HepG2 (cell line): Measurements from ENCODE around the gene NLGN2. TPM values are rescaled to one million over a fixed set of nuclear protein-coding genes. Genes with fewer than 3 reads are reported as not detected.

Source experiments
- ATAC-seq: fragments of 200-7000 bp; cut with Tn5 transposase; 3 replicates; pipeline ENCODE4 v1.9.1; 2020; ENCODE audit warnings: mild to moderate bottlenecking, moderate library complexity
- BruUV-seq: library from RNA; stranded (reverse); fragments of 400-500 nt; replicated peaks from 2 replicates; lab custom pipeline; 2021; lab: Mats Ljungman, UMichigan
- CTCF ChIA-PET: fragments of 300-600 bp; formaldehyde crosslinking; extraction: SDS; loops from one replicate; lab custom pipeline; 2021; ENCODE audit warnings: low total read pairs, inconsistent platforms, low intra/inter-chr PET ratio; lab: Yijun Ruan, JAX
- POLR2A ChIA-PET: fragments of 350-600 bp; sonication (Branson Sonifier 250); formaldehyde crosslinking; loops from one replicate; lab custom pipeline; 2020; ENCODE audit warnings: antibody characterized with exemption, inconsistent platforms; lab: Yijun Ruan, JAX
- DNase-seq: peaks from one replicate; pipeline ENCODE4 v3.0.0-alpha.2; 2015; ENCODE audit warnings: low spot score
- FAIRE-seq: peaks from 3 replicates; lab custom pipeline; 2011; peaks lifted over from hg19 to GRCh38; lab: Jason Lieb, UNC
- H2AFZ ChIP-seq: one replicate; pipeline ENCODE4 v1.6.1; 2011; ENCODE audit warnings: low read length, inconsistent platforms
- H3K27ac ChIP-seq: fragments of 300-600 bp; 3 replicates; pipeline ENCODE4 v1.8.0; 2011; ENCODE audit warnings: mixed run types, mild to moderate bottlenecking, mixed read lengths, low read length, inconsistent platforms; ENCODE audit not compliant: insufficient read depth; ENCODE audit errors: extremely low read length
- H3K27me3 ChIP-seq, 2 experiments: fragments of 200-600 bp in 1 of 2; 2 replicates in 1 of 2; 3 replicates in 1 of 2; pipeline versions ENCODE4 v1.6.0 to v1.8.0; 2011; ENCODE audit warnings: low read length in 2 of 2, mild to moderate bottlenecking in 2 of 2, moderate library complexity in 2 of 2, inconsistent platforms in 1 of 2; ENCODE audit not compliant: insufficient read depth in 2 of 2, control insufficient read depth in 1 of 2
- H3K36me3 ChIP-seq, 2 experiments: fragments of 200-600 bp in 1 of 2; replicated peaks in 1 of 2; 2 replicates in 1 of 2; 3 replicates in 1 of 2; pipeline versions ENCODE4 v1.5.1 to v1.8.0; 2011; ENCODE audit warnings: low read length in 2 of 2, inconsistent platforms in 1 of 2; ENCODE audit not compliant: insufficient read depth in 2 of 2, control insufficient read depth in 1 of 2
- H3K4me1 ChIP-seq: 2 replicates; pipeline ENCODE4 v1.5.1; 2012; ENCODE audit warnings: low read length, inconsistent platforms; ENCODE audit not compliant: insufficient read depth
- H3K4me2 ChIP-seq: 2 replicates; pipeline ENCODE4 v1.6.0; 2011; ENCODE audit warnings: low read depth, low read length, inconsistent platforms
- H3K4me3 ChIP-seq, 3 experiments: fragments of 200-600 bp in 1 of 3; sonication (generic), shearing (Covaris generic) in 1 of 3; replicated peaks in 1 of 3; 2 replicates each; pipeline ENCODE4 v1.5.1; 2011 to 2016; ENCODE audit warnings: low read length in 3 of 3, inconsistent platforms in 2 of 3, low read depth in 2 of 3, mild to moderate bottlenecking in 2 of 3, control low read depth in 1 of 3, mixed read lengths in 1 of 3; ENCODE audit not compliant: insufficient read depth in 1 of 3
- H3K79me2 ChIP-seq: one replicate; pipeline ENCODE4 v1.6.1; 2011; ENCODE audit warnings: low read length, inconsistent platforms; ENCODE audit not compliant: insufficient read depth
- H3K9ac ChIP-seq: 2 replicates; pipeline ENCODE4 v1.6.0; 2011; ENCODE audit warnings: mild to moderate bottlenecking, low read depth, low read length, inconsistent platforms; ENCODE audit not compliant: insufficient read depth
- H3K9me3 ChIP-seq: 2 replicates; pipeline ENCODE4 v1.5.1; 2012; ENCODE audit warnings: mild to moderate bottlenecking, low read length
- H4K20me1 ChIP-seq: 2 replicates; pipeline ENCODE4 v1.6.0; 2011; ENCODE audit warnings: inconsistent platforms, mild to moderate bottlenecking, low read length, moderate library complexity; ENCODE audit not compliant: insufficient read depth
- ATF7-NPFF ChIP-seq: sonication (generic); formaldehyde crosslinking; IDR thresholded peaks from 2 replicates; pipeline ENCODE4 v1.8.1; 2023; ENCODE audit warnings: mild to moderate bottlenecking, low read depth, missing genetic modification reagents, moderate library complexity
- EEA1 ChIP-seq: sonication (generic); formaldehyde crosslinking; IDR thresholded peaks from 2 replicates; pipeline ENCODE4 v1.5.1; 2020; ENCODE audit warnings: mild to moderate bottlenecking, missing genetic modification reagents, borderline replicate concordance
- EHMT2 ChIP-seq: fragments of 200-600 bp; sonication (generic); IDR thresholded peaks from 2 replicates; pipeline ENCODE4 v1.7.0; 2017; ENCODE audit warnings: antibody characterized with exemption, low read depth, low read length, borderline replicate concordance
- FOXA1 ChIP-seq, 2 experiments: fragments of 450-650 bp in 1 of 2; sonication (generic) in 1 of 2; formaldehyde crosslinking in 1 of 2; IDR thresholded peaks; 2 replicates each; pipeline versions ENCODE4 v1.4.0 to v1.6.1; 2016 to 2020; ENCODE audit warnings: missing genetic modification reagents in 1 of 2
- IRX3 ChIP-seq: sonication (generic); formaldehyde crosslinking; IDR thresholded peaks from 2 replicates; pipeline ENCODE4 v1.8.1; 2023; ENCODE audit warnings: mild to moderate bottlenecking, low read depth, missing genetic modification reagents, borderline replicate concordance
- MEIS2 ChIP-seq: sonication (generic); formaldehyde crosslinking; IDR thresholded peaks from 2 replicates; pipeline ENCODE4 v1.9.0; 2021; ENCODE audit warnings: mild to moderate bottlenecking, missing genetic modification reagents
- NFKB2 ChIP-seq: sonication (generic); formaldehyde crosslinking; IDR thresholded peaks from 2 replicates; pipeline ENCODE4 v1.4.0; 2020; ENCODE audit warnings: missing genetic modification reagents, borderline replicate concordance
- RFX1 ChIP-seq: fragments of 450-650 bp; IDR thresholded peaks from 2 replicates; pipeline ENCODE4 v1.6.1; 2017
- SIN3A ChIP-seq: IDR thresholded peaks from 2 replicates; pipeline ENCODE4 v1.6.1; 2011; ENCODE audit warnings: low read depth, mild to moderate bottlenecking, control low read depth, low read length, borderline replicate concordance
- SMAD3 ChIP-seq: sonication (generic); formaldehyde crosslinking; IDR thresholded peaks from 2 replicates; pipeline ENCODE4 v1.4.0; 2020; ENCODE audit warnings: missing genetic modification reagents
- SP1 ChIP-seq, 2 experiments: fragments of 450-650 bp in 1 of 2; sonication (generic) in 1 of 2; formaldehyde crosslinking in 1 of 2; IDR thresholded peaks; 2 replicates each; pipeline versions ENCODE4 v1.4.0 to v1.6.1; 2016 to 2020; ENCODE audit warnings: missing genetic modification reagents in 1 of 2
- STAG1 ChIP-seq: sonication (generic); formaldehyde crosslinking; IDR thresholded peaks from 2 replicates; pipeline ENCODE4 v1.4.0; 2020; ENCODE audit warnings: missing genetic modification reagents
- SUZ12 ChIP-seq: fragments of 150-350 bp; IDR thresholded peaks from 2 replicates; pipeline ENCODE4 v1.6.1; 2014; ENCODE audit warnings: low read depth, low read length
- TEAD3 ChIP-seq: optimal IDR thresholded peaks from 2 replicates; pipeline ENCODE3; 2016; ENCODE audit warnings: borderline replicate concordance
- U2AF1 ChIP-seq: fragments of 200-400 bp; formaldehyde crosslinking; optimal IDR thresholded peaks from 2 replicates; pipeline ENCODE3; 2017; ENCODE audit warnings: mild to moderate bottlenecking, low read depth, low read length
- ZGPAT ChIP-seq: IDR thresholded peaks from 2 replicates; pipeline ENCODE4 v1.6.1; 2016; ENCODE audit warnings: mild to moderate bottlenecking
- ZNF263 ChIP-seq: sonication (generic); formaldehyde crosslinking; IDR thresholded peaks from 2 replicates; pipeline ENCODE4 v1.4.0; 2020; ENCODE audit warnings: missing genetic modification reagents
- ZNF274 ChIP-seq: sonication (generic); formaldehyde crosslinking; IDR thresholded peaks from 2 replicates; pipeline ENCODE4 v1.5.1; 2020; ENCODE audit warnings: mild to moderate bottlenecking, missing genetic modification reagents
- ZNF430 ChIP-seq: sonication (generic); formaldehyde crosslinking; IDR thresholded peaks from 2 replicates; pipeline ENCODE4 v1.9.0; 2021; ENCODE audit warnings: mild to moderate bottlenecking, missing genetic modification reagents
- ZNF713 ChIP-seq: sonication (generic); formaldehyde crosslinking; IDR thresholded peaks from 2 replicates; pipeline ENCODE4 v1.4.0; 2020; ENCODE audit warnings: mild to moderate bottlenecking, missing genetic modification reagents
- ZNF800 ChIP-seq: sonication (generic); formaldehyde crosslinking; IDR thresholded peaks from 2 replicates; pipeline ENCODE4 v1.4.0; 2020; ENCODE audit warnings: missing genetic modification reagents
- WGBS: methylation state at CpG from one replicate; pipeline ENCODE4 v1.1.6; 2017; ENCODE audit warnings: low lambda C conversion rate; 5-methylcytosine and 5-hydroxymethylcytosine counted together
- in situ Hi-C: cut with HindIII; loops from 2 replicates; pipeline ENCODE4 v1.10.0; 2017; ENCODE audit warnings: low pct_unique_long_range_greater_than_20kb; ENCODE audit not compliant: extremely low pct_ligation_motif_present
- intact Hi-C: fragments of 100-400 bp; cut with micrococcal nuclease; formaldehyde crosslinking; loops from one replicate; pipeline ENCODE4 v1.10.0; 2022; ENCODE audit not compliant: unreplicated experiment
- polyA plus RNA-seq, 8 experiments: library from polyadenylated mRNA; depleted of rRNA in 3 of 8; stranded (reverse) in 7 of 8; unstranded in 1 of 8; fragments of >200 nt; fragmentation: Illumina TruSeq in 4 of 8; extraction: Trizol in 4 of 8; gene quantifications; 2 replicates each; pipeline versions ENCODE4 v1.2.1 to v1.2.3, GENCODE V29; 2011 to 2016; ENCODE audit warnings: low read depth in 4 of 8, missing spikeins in 1 of 8, mixed read lengths in 1 of 8; ENCODE audit not compliant: insufficient read depth in 1 of 8
- total RNA-seq, 5 experiments: library from RNA; depleted of rRNA; stranded (reverse); fragments of >200 nt; fragmentation: Illumina TruSeq; extraction: Trizol; gene quantifications; 2 replicates each; pipeline ENCODE4 v1.2.3, GENCODE V29; 2016; ENCODE audit warnings: low read depth in 1 of 5
- TF ChIP-seq, protein P1 (sequence below): fragments of 450-650 bp; IDR thresholded peaks from 2 replicates; pipeline ENCODE4 v1.6.1; 2016

NLGN2 gene
- total and polyA plus RNA-seq, 2 of the 13 experiments (the other 11 are each of a cell fraction or from before 2014, with no cell fraction given) = 1.9 to 11.0 TPM

GRCh38 chr17:7380321-7380720 is 27.3 kb upstream of the NLGN2 start:
- no TSS peak for BruUV-seq
- peak; percentile 77 for ATAC-seq
- Histone ChIP-seq H4K20me1 (no peaks in the 10 kb centered on the region), H3K4me3 (peak overlapping the region; percentile 62 to 83 (median 77)), H3K9ac (peak overlapping the region; percentile 70; the same call in 1 of the 2 replicates), H3K4me2 (peak overlapping the region; percentile 88), H3K79me2 (no peaks in the 10 kb centered on the region), H3K9me3 (peaks cover 4% of the 10 kb centered on the region; the same call in 1 of the 2 replicates), H3K27me3 (peaks cover 0 to 7% of the 10 kb centered on the region in 2 experiments; a peak in 1 of 5 replicates), H2AFZ (peak overlapping the region; percentile 64), H3K4me1 (peaks cover 21% of the 10 kb centered on the region), H3K36me3 (no peaks in the 10 kb centered on the region), H3K27ac (no peak overlapping the region)
- in situ Hi-C loops (no loop called here), intact Hi-C loops (no loop called here)
- DNase-seq = no peak
- WGBS = 17% methylated on average over 3 of the region's 7 CpGs
- CTCF ChIA-PET = no interaction called here
- POLR2A ChIA-PET = interaction anchor here (0.6 to 2.1 kb wide), 7 partner anchors 9 to 99 kb away, joined by 3 to 24 read pairs (median 3); partner anchors contain the start of genes PLSCR3, SLC2A4, TMEM102 and TMEM256
- no peak for FAIRE-seq
- TF ChIP-seq ZNF430 (CRISPR knock-in tag) = no peak
- TF ChIP-seq ZNF713 (CRISPR knock-in tag) = no peak
- no peak for TF ChIP-seq EHMT2
- TF ChIP-seq RFX1 = no peak
- peak; percentile 40; the same call in 1 of the 2 replicates for TF ChIP-seq SIN3A
- no peak for TF ChIP-seq ZNF800 (CRISPR knock-in tag)
- TF ChIP-seq EEA1 (CRISPR knock-in tag) = no peak
- TF ChIP-seq ATF7-NPFF (CRISPR knock-in tag) = 0 out of 2 replicates have a peak, but pooled peaks have one; percentile 3
- 0 out of 2 replicates have a peak, but pooled peaks have one; percentile 4 for TF ChIP-seq STAG1 (CRISPR knock-in tag)
- no peak for TF ChIP-seq ZNF274
- no peak for TF ChIP-seq FOXA1 (IDR thresholded peaks at IDR 0.05)
- 0 out of 2 replicates have a peak, but pooled peaks have one; percentile 9 for TF ChIP-seq FOXA1 (CRISPR knock-in tag; IDR thresholded peaks at IDR 0.05)
- no peak for TF ChIP-seq SUZ12
- TF ChIP-seq, protein P1, sequence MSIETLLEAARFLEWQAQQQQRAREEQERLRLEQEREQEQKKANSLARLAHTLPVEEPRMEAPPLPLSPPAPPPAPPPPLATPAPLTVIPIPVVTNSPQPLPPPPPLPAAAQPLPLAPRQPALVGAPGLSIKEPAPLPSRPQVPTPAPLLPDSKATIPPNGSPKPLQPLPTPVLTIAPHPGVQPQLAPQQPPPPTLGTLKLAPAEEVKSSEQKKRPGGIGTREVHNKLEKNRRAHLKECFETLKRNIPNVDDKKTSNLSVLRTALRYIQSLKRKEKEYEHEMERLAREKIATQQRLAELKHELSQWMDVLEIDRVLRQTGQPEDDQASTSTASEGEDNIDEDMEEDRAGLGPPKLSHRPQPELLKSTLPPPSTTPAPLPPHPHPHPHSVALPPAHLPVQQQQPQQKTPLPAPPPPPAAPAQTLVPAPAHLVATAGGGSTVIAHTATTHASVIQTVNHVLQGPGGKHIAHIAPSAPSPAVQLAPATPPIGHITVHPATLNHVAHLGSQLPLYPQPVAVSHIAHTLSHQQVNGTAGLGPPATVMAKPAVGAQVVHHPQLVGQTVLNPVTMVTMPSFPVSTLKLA = no peak
- TF ChIP-seq U2AF1 = no peak
- TF ChIP-seq IRX3 (CRISPR knock-in tag) = no peak
- TF ChIP-seq SMAD3 = no peak
- TF ChIP-seq SP1 (IDR thresholded peaks at IDR 0.05) = no peak
- TF ChIP-seq SP1 (CRISPR knock-in tag; IDR thresholded peaks at IDR 0.05) = no peak
- 0 out of 2 replicates have a peak, but pooled peaks have one; percentile 40 for TF ChIP-seq MEIS2
- TF ChIP-seq ZNF263 (CRISPR knock-in tag) = peak; percentile 11; the same call in 1 of the 2 replicates
- TF ChIP-seq ZGPAT (CRISPR knock-in tag) = no peak
- peak; percentile 30 for TF ChIP-seq TEAD3 (CRISPR knock-in tag)
- TF ChIP-seq NFKB2 (CRISPR knock-in tag) = no peak
